ENCODE measurements around the gene OR8B12.
"Not testable (repeated sequence)": the region's sequence is repeated elsewhere in the genome, so short reads cannot be mapped to it uniquely, and the experiment has no call there.

OR8B12 gene

GRCh38 chr11:124519850-124520549, 23.5 kb downstream of the OR8B12 start:
- no peak for DNase-seq

GRCh38 chr11:124518989-124519451, 24.4 kb downstream of the OR8B12 start:
- no peak for DNase-seq

- no peak for DNase-seq
These were observed 26.1 kb downstream of the OR8B12 start for GRCh38 chr11:124517314-124517713.

- DNase-seq, result not testable (repeated sequence)
These were observed 28.8 kb downstream of the OR8B12 start for GRCh38 chr11:124514675-124515074.

- DNase-seq, result no peak
These were observed 29.3 kb downstream of the OR8B12 start for GRCh38 chr11:124514131-124514530.

- no peak for DNase-seq
These were observed 31.7 kb downstream of the OR8B12 start for GRCh38 chr11:124511745-124512144.

- no peak for DNase-seq
These were observed 33.2 kb downstream of the OR8B12 start for GRCh38 chr11:124510279-124510678.

- no peak for DNase-seq
These were observed 43.7 kb downstream of the OR8B12 start for GRCh38 chr11:124499711-124500110.

GRCh38 chr11:124493016-124493655, 50.3 kb downstream of the OR8B12 start:
- no peak for DNase-seq

All from hematopoietic multipotent progenitor cell treated with erythropoietin and hydrocortisone succinate and interleukin-3 and kit ligand, for 8 days (in vitro differentiated cells).